Heart right ventricle (tissue), 16 donors: Measurements from ENCODE around the gene OR51A7. TPM values are rescaled to one million over a fixed set of nuclear protein-coding genes. Genes with fewer than 3 reads are reported as not detected.

Experiments
- ATAC-seq, 8 donors: fragments of 200-7000 bp; cut with Tn5 transposase; one replicate each; pipeline ENCODE4 v1.9.1; 2020; ENCODE audit warnings: mild to moderate bottlenecking in 8 of 8, moderate library complexity in 8 of 8, moderate number of reproducible peaks in 1 of 8
- DNase-seq, 2 donors: peaks; one replicate each; pipeline ENCODE4 v3.0.0-alpha.2; 2020
- H3K27ac ChIP-seq, 10 donors: fragments of 200-600 bp; sonication (generic) in 2 of 10; one replicate each; pipeline versions ENCODE4 v1.5.0 to v1.8.0; 2020 to 2022; ENCODE audit warnings: mild to moderate bottlenecking in 3 of 10
- H3K27me3 ChIP-seq, 7 donors: fragments of 200-600 bp; one replicate each; pipeline ENCODE4 v1.8.0; 2021 to 2022; ENCODE audit warnings: mild to moderate bottlenecking in 2 of 7
- H3K36me3 ChIP-seq, 9 donors: fragments of 200-600 bp; sonication (generic) in 1 of 9; one replicate each; pipeline versions ENCODE4 v1.5.0 to v1.8.0; 2020 to 2022; ENCODE audit warnings: mild to moderate bottlenecking in 2 of 9
- H3K4me1 ChIP-seq, 9 donors: fragments of 200-600 bp; sonication (generic) in 1 of 9; one replicate each; pipeline versions ENCODE4 v1.5.0 to v1.8.0; 2020 to 2022; ENCODE audit warnings: mild to moderate bottlenecking in 4 of 9
- H3K4me3 ChIP-seq, 10 donors: fragments of 200-600 bp; sonication (generic) in 2 of 10; one replicate each; pipeline versions ENCODE4 v1.5.0 to v1.8.0; 2020 to 2022; ENCODE audit warnings: mild to moderate bottlenecking in 7 of 10, moderate library complexity in 2 of 10
- H3K9me3 ChIP-seq, 11 donors: fragments of 200-600 bp in 10 of 11; sonication (generic) in 2 of 11; one replicate each; pipeline versions ENCODE4 v1.5.0 to v1.8.0; 2013 to 2022; ENCODE audit warnings: mild to moderate bottlenecking in 2 of 11, control low read depth in 1 of 11, moderate library complexity in 1 of 11
- WGBS, 2 donors: extraction: QIAGEN DNeasy Blood & Tissue Kit; methylation state at CpG; one replicate each; pipeline ENCODE4 v1.1.7; 2013; ENCODE audit warnings: inconsistent platforms in 1 of 2; 5-methylcytosine and 5-hydroxymethylcytosine counted together
- intact Hi-C, 10 donors: fragments of 100-400 bp; cut with DNase I; formaldehyde crosslinking; loops; one replicate each; pipeline versions ENCODE4 v1.11.1 to v1.14.2; 2022
- polyA plus RNA-seq, 2 donors: library from polyadenylated mRNA; stranded (reverse); fragments of 200-250 nt; gene quantifications; one replicate each; pipeline ENCODE4 v1.2.3, GENCODE V29; 2013
- total RNA-seq, 10 donors: library from RNA; stranded (reverse); fragmentation: NEBNext Ultra II Directional in 3 of 10; extraction: Animal tissue kit (Norgen Biotek cat#: 25700) in 3 of 10; gene quantifications; one replicate each; pipeline versions ENCODE4 v1.2.1 to v1.2.4, GENCODE V29; 2021 to 2023
- TF ChIP-seq, protein P1 (sequence below), 9 donors: fragments of 200-600 bp; sonication (generic) in 2 of 9; IDR thresholded peaks; one replicate each; pipeline versions ENCODE4 v1.5.0 to v1.8.0; 2021 to 2022; ENCODE audit warnings: antibody characterized with exemption in 9 of 9, mild to moderate bottlenecking in 5 of 9, moderate library complexity in 1 of 9
- donor health status: Arrhythmogenic right ventricular cardiomyopathy.
- donor health status: ischemic (EF 13 %, LVEDD 7.1; RV severe dilation, severe dysfunction).
- donor health status: healthy with polysubstance abuse.
- donor health status: DM: no; HTN: yes; CAD: no.
- donor health status: DM: no; HTN: no; CAD: no.
- donor health status: ischemic (EF 25% LVEDD 6.9; RV normal size, moderate dysfunction).
- donor health status: ischemic (EF 25% LVEDD 5.7; RV mildly dilated, moderate dysfunction).
- donor health status: healthy.
- donor health status: DM: yes; HTN: yes; CAD: no.
- donor health status: Ischemic cardiomyopathy.
- donor health status: ischemic (EF 35%, LVEDD 5.7; RV mildly dilated, moderate dysfunction).
- donor health status: nonischemic (EF 11% LVEDD 7.7; RV severe dilation, severe dysfunction).
- donor health status: DM: yes; HTN: yes; CAD: no.
- donor health status: PGD.
- donor health status: ischemic (EF 29% LVEDD 5.4; RV normal size, mild dysfunction).
- donor health status: nonischemic (EF 23%, LVEDD 6.1; RV moderate dilation, normal function).

Gene OR51A7
- total and polyA plus RNA-seq, 12 donors = not detected

DNA sequence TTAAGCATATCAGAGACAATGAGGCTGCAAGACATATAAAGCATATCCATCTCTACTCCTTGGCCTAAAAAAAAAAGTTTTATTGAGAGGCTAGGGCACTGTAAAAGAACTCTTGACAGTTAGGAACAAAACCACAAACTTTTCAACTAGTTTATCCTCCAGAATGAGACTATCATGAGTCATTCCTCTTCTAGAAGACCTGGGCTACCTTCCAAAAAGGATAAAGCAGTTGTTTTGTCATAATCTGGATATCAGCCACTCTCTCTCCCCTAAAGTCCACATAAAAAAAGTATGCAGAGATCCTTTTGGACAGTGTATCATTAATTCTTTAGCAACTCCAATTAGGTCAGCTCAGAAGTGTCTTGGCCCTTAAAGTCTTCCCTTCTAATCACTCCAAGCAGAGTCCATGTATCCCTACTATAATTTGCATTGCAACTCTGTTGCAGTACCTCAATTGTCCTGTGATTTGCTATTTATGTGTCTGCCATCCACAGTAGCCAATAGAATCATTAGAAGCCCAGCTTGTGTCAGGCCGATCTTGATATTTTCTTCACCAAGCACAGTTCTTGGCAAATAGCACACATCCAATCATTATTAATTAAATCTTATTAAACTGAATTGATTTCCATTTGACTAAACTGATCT is 11.5 kb upstream of the OR51A7 start:
- no peaks in the 10 kb centered on the region for H3K9me3 ChIP-seq
- TF ChIP-seq, protein P1, sequence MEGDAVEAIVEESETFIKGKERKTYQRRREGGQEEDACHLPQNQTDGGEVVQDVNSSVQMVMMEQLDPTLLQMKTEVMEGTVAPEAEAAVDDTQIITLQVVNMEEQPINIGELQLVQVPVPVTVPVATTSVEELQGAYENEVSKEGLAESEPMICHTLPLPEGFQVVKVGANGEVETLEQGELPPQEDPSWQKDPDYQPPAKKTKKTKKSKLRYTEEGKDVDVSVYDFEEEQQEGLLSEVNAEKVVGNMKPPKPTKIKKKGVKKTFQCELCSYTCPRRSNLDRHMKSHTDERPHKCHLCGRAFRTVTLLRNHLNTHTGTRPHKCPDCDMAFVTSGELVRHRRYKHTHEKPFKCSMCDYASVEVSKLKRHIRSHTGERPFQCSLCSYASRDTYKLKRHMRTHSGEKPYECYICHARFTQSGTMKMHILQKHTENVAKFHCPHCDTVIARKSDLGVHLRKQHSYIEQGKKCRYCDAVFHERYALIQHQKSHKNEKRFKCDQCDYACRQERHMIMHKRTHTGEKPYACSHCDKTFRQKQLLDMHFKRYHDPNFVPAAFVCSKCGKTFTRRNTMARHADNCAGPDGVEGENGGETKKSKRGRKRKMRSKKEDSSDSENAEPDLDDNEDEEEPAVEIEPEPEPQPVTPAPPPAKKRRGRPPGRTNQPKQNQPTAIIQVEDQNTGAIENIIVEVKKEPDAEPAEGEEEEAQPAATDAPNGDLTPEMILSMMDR (IDR thresholded peaks at IDR 0.05) = no peak
- H3K27me3 ChIP-seq = no peaks in the 10 kb centered on the region
- no peaks in the 10 kb centered on the region for H3K36me3 ChIP-seq
- 88% methylated on average over 1 of the region's 1 CpG for WGBS, 2 donors
- no peaks in the 10 kb centered on the region for H3K4me1 ChIP-seq
- intact Hi-C loops = no loop called here
- no peak overlapping the region for H3K4me3 ChIP-seq
- no peak for DNase-seq
- no peak for ATAC-seq
- H3K27ac ChIP-seq = no peak overlapping the region

DNA sequence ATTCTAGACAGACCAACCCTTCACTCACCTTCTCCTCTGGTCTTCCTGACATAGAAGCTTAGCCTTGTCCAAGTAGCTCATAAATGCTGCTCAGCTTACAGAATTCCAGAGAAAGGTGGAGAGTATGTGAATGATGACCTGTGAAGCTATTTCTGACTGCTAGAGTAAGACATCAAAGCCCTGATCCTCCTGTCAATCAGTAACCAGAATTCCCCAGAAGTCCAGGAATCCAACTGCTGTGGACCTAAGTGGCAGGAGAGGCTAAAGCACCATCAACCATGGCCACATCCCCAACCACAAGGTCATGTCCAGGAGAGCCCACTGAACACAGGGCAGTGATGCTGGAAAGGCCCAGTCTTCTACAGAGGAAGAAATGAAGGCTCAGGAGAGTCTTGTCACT is 13.0 kb downstream of the OR51A7 start:
- DNase-seq (no peak), ATAC-seq (no peak)
- Histone ChIP-seq H3K4me3 (no peak overlapping the region), H3K36me3 (no peaks in the 10 kb centered on the region), H3K4me1 (no peaks in the 10 kb centered on the region), H3K9me3 (no peaks in the 10 kb centered on the region), H3K27ac (no peak overlapping the region), H3K27me3 (no peaks in the 10 kb centered on the region)
- intact Hi-C loops = loop anchor here in 1 of 10 donors (10.0 kb wide), 1 partner anchor 48 kb away; no protein-coding TSS in a partner anchor
- TF ChIP-seq, protein P1 (IDR thresholded peaks at IDR 0.05) = no peak

DNA sequence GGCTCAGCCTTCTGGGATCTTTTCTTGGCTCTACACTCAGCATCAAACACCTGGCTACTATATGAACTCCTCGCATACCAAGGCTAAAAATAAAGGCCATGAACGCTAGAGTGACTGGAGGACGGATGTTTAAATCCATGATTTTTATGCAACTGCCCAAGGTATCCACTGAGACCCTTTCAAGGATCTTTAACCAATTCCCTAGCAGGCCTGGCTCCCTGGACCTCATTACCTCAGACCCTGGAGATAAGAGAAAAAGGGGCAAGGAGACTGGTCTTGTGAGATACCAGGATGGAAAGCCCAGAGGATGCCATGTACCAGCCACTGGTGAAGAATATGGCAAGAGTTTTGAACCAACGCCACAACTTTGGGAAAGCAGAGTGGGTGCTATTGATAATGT is 15.7 kb downstream of the OR51A7 start, which contains the start of gene OR51G2:
Gene OR51G2 (minus strand): TSS at position 101 of the 400 bp plus-strand sequence. CDS start 3,687 bp downstream, outside the sequence.
- Histone ChIP-seq H3K36me3 (no peaks in the 10 kb centered on the region), H3K27me3 (no peaks in the 10 kb centered on the region), H3K4me1 (no peaks in the 10 kb centered on the region), H3K27ac (no peak within 1 kb of the TSS), H3K9me3 (no peaks in the 10 kb centered on the region), H3K4me3 (no peak within 1 kb of the TSS)
- intact Hi-C loops = loop anchor here in 1 of 10 donors (10.0 kb wide), 1 partner anchor 46 kb away; no protein-coding TSS in a partner anchor
- no peak for ATAC-seq
- TF ChIP-seq, protein P1 (IDR thresholded peaks at IDR 0.05) = no peak
- WGBS, 2 donors = 73 to 81% methylated on average over 4 of the region's 4 CpGs
- DNase-seq = no peak

DNA sequence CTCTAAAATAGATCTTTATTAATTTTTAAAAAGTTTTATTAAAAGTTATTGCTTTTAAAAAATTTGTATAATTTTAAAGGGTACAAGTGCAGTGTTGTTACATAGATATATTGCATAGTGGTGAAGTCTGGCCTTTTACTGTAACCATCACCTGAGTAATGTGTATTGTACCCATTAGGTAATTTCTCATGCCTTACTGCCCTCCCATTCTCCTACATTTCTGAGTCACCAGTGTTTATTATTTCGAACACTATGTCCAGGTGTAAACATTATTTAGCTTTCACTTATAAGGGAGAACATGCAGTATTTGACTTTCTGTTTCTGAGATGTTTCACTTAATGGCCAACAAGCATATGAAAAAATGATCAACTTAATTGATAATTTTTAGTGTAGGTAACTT is 18.2 kb downstream of the OR51A7 start:
- H3K27ac ChIP-seq = no peak overlapping the region
- DNase-seq = no peak
- no peaks in the 10 kb centered on the region for H3K4me1 ChIP-seq
- TF ChIP-seq, protein P1 (IDR thresholded peaks at IDR 0.05) = no peak
- WGBS, 2 donors = 81% methylated on average over 1 of the region's 1 CpG
- intact Hi-C loops = no loop called here
- H3K4me3 ChIP-seq = no peak overlapping the region
- no peaks in the 10 kb centered on the region for H3K36me3 ChIP-seq
- H3K9me3 ChIP-seq = no peaks in the 10 kb centered on the region
- no peaks in the 10 kb centered on the region for H3K27me3 ChIP-seq
- no peak for ATAC-seq
